Lung microvascular endothelial cell (primary cell): ENCODE measurements around the gene MYCBP2. TPM values are rescaled to one million over a fixed set of nuclear protein-coding genes. Genes with fewer than 3 reads are reported as not detected.
"Not testable (repeated sequence)": the region's sequence is repeated elsewhere in the genome, so short reads cannot be mapped to it uniquely, and the experiment has no call there.

Source experiments
- DNase-seq, 2 donors: peaks; one replicate each; pipeline versions ENCODE4 v3.0.0 to v3.0.0-alpha.2; 2010; ENCODE audit warnings: low read depth in 2 of 2
- total RNA-seq: library from RNA; depleted of rRNA; stranded (reverse); fragments of >200 nt; gene quantifications from 2 replicates; pipeline ENCODE4 v1.2.1, GENCODE V29; 2014

Gene MYCBP2
- 93.1 and 120 TPM in 2 replicates for total RNA-seq

- peak; percentile 99 for DNase-seq
These were observed at the start of gene MYCBP2 for GRCh38 chr13:77326905-77327604. MYCBP2 (minus strand) TSS chr13:77327094; CDS start chr13:77326775, 319 bp downstream.

- DNase-seq: no peak
These were observed 48.7 kb upstream of the MYCBP2 start for GRCh38 chr13:77375560-77376108.

GRCh38 chr13:77374786-77375185 is 47.9 kb upstream of the MYCBP2 start:
- no peak for DNase-seq

- DNase-seq: no peak
These were observed 47.4 kb upstream of the MYCBP2 start for GRCh38 chr13:77374339-77374738.

GRCh38 chr13:77373502-77373901 is 46.6 kb upstream of the MYCBP2 start:
- DNase-seq: no peak

GRCh38 chr13:77372275-77372674 is 45.4 kb upstream of the MYCBP2 start:
- no peak for DNase-seq

GRCh38 chr13:77370888-77371287 is 44.0 kb upstream of the MYCBP2 start:
- DNase-seq: no peak

GRCh38 chr13:77362166-77362565 is 35.3 kb upstream of the MYCBP2 start:
- no peak for DNase-seq

GRCh38 chr13:77360032-77360685 is 33.3 kb upstream of the MYCBP2 start:
- no peak for DNase-seq

- no peak for DNase-seq
These were observed 32.3 kb upstream of the MYCBP2 start for GRCh38 chr13:77359171-77359570.

GRCh38 chr13:77358001-77358400 is 31.1 kb upstream of the MYCBP2 start:
- no peak for DNase-seq

GRCh38 chr13:77356155-77356554 is 29.3 kb upstream of the MYCBP2 start:
- DNase-seq: no peak

- no peak for DNase-seq
These were observed 27.1 kb upstream of the MYCBP2 start for GRCh38 chr13:77353995-77354394.

GRCh38 chr13:77351315-77351714 is 24.4 kb upstream of the MYCBP2 start:
- DNase-seq: peak in 1 of 2 donors; percentile 3

- no peak for DNase-seq
These were observed 23.9 kb upstream of the MYCBP2 start for GRCh38 chr13:77350811-77351210.

GRCh38 chr13:77349365-77349764 is 22.5 kb upstream of the MYCBP2 start:
- DNase-seq: no peak

GRCh38 chr13:77347351-77347750 is 20.5 kb upstream of the MYCBP2 start:
- DNase-seq: not testable (repeated sequence)

GRCh38 chr13:77345150-77345780 is 18.4 kb upstream of the MYCBP2 start:
- no peak for DNase-seq

GRCh38 chr13:77343841-77344240 is 16.9 kb upstream of the MYCBP2 start:
- DNase-seq: no peak

GRCh38 chr13:77339408-77339807 is 12.5 kb upstream of the MYCBP2 start:
- DNase-seq: no peak

- DNase-seq: no peak
These were observed 12.1 kb upstream of the MYCBP2 start for GRCh38 chr13:77338961-77339401.

- DNase-seq: no peak
These were observed 11.4 kb upstream of the MYCBP2 start for GRCh38 chr13:77338329-77338728.
